Fibroblast of skin of back (primary cell): ENCODE measurements around the gene DNASE1.
A peak's percentile ranks its signal among the peaks of the same experiment; 100 is the strongest.

Source experiments
- DNase-seq: peaks from one replicate; pipeline ENCODE4 v3.0.0-alpha.2; 2013

The DNASE1 gene

DNA sequence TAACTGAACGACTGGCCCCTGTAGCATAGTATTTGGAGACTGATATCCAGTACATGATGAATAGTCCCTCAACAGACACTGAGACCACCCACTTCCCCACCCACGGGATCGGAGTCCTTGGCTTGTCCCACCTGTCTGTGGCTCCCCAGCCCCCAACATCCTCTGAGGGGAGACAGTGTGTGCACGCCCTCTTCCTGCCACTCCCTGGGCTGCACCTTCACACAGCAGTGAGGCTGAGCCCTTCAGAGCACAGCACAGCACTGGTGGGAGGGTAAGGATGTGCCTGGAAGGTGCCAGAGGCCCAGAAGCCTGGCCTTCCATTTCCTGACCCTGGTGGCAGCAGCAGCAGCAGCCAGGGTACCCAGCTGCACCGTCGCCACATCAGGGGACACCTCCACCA lies 11.0 kb downstream of the DNASE1 start:
- no peak for DNase-seq

DNA sequence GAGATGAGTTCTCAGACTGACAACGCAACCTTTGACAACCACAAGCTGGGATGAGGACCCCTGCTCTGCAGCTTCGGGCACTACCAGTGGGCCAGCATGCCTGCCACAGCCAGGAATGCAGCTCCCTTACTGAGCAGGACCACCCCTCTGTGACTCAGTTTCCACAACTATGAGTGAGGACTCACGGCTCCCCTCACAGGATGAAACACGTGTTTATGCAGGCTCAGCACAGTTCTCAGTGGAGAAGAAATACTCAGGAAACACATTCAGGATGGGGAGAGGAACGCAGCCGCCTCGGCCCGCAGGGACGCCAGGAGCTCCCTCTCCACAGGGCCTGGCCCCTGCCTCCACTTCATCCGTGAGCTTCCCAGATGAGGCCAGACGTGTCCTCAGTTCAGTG lies 14.1 kb downstream of the DNASE1 start:
- no peak for DNase-seq

DNA sequence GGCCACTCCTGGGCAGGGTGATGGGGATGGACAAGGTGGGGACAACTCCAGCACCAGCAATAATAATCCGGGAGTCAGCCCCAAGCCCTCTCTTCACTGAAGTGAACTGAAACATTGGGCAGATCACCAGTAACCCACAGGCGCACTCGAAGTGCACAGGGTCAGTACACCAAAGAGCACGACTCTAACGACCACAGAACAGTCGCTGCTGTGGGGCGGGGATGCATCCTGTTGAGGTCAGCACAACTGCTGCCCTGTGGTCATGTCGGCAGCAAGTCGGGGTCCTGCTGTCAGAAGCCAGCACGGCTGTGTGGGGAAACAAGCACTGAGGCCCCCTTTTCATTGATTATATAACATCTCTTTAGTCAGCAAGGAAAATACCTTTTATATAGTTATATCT lies 14.6 kb downstream of the DNASE1 start:
- no peak for DNase-seq

- no peak for DNase-seq
These were observed 16.2 kb downstream of the DNASE1 start for GRCh38 chr16:3670711-3671110.

DNA sequence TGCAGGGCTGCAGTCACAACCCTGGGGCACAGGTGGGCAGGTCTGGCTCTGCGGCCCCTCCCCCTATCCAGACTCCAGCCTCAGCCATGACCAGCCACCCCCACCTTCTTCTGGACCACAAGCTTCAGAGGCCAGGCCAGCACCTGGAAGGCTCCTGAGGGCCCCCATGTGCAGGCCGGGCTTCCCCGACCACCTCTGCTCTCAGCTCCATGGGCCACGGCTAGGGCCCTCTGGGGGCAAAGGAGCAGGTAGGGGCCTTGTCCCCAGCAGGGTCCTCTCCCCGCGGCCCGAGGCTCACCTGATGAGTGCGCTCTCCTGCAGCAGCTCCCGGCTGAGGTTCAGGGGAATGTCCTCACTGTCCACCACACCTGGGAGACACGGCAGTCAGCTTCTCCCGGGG lies 16.9 kb downstream of the DNASE1 start:
- DNase-seq: no peak

GRCh38 chr16:3672571-3673041 lies 18.1 kb downstream of the DNASE1 start:
- DNase-seq: no peak

- no peak for DNase-seq
These were observed 18.7 kb downstream of the DNASE1 start for GRCh38 chr16:3673201-3673600.

DNA sequence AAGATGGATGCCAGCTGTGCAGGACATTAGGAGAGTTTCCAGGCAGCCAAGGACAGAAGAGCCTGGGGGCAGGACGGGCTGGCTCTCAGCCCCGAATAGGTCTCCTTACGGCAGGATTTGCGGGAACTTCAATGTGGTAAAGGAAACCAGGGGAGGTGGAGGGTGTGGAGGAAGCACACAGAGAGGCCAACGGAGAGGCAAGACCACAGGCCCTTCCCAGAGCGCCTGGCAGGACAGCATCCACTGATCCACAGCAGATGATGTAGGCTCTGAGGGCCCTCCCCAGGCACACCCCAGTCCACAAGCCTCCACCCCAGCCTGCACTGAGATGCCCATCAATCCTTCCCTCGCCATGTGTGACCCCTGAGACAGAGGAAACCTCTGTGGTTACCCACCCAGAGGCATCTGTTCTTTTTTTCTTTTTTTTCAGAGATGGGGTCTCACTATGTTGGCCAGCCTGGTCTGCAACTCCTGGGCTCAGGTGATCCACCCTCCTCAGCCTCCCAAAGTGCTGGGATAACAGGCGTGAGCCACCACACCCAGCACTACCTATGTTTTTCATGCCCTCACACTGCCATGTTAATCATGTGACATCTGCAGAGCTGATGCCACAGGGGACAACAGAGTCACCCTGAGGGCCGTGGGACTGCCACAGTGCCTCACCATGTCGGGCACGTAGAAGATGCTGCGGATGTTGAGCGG lies 19.3 kb downstream of the DNASE1 start:
- no peak for DNase-seq

DNA sequence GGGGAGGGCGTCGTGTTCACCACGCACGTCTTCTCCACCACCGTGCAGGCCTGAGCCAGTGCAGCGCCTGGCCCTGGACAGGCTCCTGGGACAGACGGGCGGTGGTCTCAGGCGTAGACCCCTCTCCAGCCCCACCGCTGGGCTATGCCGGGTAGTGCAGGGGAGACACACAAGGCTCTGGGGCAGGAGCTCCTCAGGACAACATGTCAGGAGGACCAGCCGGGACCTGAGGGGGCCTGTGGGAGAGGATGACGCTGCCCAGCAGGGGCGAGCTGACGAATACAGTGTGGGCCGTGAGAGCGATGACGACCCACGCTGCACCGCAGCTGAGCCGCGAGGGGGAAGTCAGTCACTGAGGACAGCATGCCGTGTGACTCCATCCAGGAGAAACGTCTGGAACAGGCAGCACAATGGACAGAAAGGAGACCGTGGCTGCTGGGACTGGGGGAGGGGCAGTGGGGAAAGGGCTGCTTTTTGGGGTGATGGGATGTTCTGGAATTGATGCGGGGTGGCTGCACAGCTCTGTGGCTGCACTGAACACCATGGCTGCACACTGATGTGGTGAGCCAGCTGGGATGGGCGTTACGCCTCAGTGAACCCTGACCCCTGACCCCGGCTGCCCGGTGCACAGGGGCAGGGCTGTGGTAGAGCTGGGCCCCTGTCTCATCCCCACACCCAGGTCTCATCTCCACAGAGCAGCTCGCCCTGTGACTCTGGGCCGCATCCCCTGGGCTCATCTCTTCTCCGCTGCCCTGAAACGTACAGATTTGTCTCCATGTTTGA lies 20.2 kb downstream of the DNASE1 start:
- DNase-seq: no peak

- DNase-seq: no peak
These were observed 21.2 kb downstream of the DNASE1 start for GRCh38 chr16:3675601-3676130.

DNA sequence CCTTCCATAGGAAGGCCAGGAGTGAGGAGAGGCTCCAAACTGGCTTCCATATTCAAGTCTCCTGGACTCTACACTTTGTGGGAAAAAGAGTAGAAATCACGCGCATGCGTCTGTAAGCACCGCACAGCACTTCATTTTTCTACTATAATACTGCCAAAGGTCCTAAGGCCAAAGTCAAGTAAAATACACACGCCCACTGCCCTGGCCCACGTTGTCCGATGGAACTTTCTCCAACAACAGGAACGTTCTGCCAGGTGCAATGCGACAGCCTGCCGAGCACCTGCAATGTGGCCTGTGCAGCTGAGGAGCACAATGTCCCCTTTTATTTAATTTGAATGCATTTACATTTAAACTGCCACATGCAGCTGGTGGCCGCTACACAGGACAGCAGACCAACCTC lies 23.5 kb downstream of the DNASE1 start:
- DNase-seq: no peak

DNA sequence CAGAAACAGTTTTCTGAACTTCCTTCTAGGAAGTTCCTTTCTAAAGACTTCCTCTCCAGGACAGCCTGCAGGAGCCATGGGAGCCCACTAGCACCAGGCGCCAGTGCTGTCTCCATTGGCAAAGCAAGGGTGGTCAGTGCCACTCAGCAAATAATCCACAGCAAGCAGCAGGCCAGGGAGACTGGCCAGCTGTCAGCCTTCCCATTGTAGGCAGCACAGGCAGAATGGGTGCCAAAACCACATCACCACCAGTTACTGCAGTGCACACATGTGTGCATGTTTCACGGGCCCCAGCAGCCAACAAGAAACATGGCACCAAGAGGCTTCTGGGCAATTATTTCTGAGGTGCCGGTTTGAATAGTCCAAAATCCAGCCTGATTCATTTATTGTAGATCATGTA lies 26.7 kb downstream of the DNASE1 start:
- DNase-seq: no peak

GRCh38 chr16:3687021-3687420 lies 32.5 kb downstream of the DNASE1 start:
- no peak for DNase-seq

GRCh38 chr16:3687792-3688191 lies 33.3 kb downstream of the DNASE1 start:
- no peak for DNase-seq

DNA sequence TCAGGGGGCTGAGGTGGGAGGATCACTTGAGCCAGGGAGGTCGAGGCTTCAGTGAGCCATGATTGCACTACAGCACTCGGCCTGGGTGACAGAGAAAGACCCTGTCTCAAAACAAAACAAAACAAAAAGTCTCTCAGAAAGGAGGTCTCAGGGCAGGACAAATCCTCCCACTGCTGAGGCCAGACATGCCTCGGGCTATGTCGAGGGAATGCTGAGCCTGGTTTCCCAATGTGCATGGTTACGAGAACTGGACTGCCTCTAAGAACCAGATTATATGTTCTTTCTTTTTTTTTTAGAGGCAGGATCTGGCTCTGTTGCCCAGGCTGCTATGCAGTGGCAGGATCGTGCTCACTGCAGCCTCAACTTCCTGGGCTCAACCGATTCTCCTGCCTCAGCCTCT lies 35.2 kb downstream of the DNASE1 start:
- DNase-seq: no peak

- DNase-seq: peak; percentile 94
These were observed 36.0 kb downstream of the DNASE1 start for GRCh38 chr16:3690470-3690928.

- DNase-seq: peak; percentile 60
These were observed 36.7 kb downstream of the DNASE1 start for GRCh38 chr16:3690980-3691720.

DNA sequence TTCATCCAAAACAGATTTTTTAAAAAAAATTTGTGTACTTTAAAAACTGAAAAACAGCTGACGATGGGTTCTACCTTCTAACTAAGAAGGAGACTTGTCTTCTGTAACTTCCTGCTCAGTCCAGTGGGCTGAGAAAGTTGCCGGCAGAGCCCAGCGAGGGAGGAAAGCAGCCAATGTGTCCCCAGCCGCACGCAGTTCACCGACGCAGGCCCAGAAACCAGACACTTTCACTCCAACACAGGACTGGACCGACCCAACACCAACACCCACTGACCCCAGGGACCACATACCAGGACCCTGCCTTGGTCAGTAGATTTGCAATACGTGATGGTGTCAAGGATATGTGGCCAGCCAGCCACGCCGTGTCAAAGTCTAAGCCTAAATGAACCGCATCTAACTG lies 37.3 kb downstream of the DNASE1 start:
- DNase-seq: no peak

DNA sequence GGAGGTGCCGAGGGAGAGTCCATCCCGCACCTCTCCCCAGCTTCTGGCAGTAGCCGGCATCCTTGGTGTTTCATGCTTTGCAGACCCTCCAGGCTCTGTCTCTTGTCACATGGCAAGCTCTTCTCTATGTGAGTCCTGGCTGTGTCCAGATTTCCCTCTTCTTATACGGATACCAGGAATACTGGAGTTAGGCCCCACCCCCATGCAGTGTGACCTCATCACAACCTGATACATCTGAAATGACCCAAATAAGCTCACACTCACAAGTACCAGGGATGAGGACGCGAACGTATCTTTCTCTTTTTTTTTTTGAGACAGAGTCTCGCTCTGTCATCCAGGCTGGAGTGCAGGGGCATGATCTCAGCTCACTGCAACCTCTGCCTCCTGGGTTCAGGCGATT lies 39.6 kb downstream of the DNASE1 start:
- no peak for DNase-seq

DNA sequence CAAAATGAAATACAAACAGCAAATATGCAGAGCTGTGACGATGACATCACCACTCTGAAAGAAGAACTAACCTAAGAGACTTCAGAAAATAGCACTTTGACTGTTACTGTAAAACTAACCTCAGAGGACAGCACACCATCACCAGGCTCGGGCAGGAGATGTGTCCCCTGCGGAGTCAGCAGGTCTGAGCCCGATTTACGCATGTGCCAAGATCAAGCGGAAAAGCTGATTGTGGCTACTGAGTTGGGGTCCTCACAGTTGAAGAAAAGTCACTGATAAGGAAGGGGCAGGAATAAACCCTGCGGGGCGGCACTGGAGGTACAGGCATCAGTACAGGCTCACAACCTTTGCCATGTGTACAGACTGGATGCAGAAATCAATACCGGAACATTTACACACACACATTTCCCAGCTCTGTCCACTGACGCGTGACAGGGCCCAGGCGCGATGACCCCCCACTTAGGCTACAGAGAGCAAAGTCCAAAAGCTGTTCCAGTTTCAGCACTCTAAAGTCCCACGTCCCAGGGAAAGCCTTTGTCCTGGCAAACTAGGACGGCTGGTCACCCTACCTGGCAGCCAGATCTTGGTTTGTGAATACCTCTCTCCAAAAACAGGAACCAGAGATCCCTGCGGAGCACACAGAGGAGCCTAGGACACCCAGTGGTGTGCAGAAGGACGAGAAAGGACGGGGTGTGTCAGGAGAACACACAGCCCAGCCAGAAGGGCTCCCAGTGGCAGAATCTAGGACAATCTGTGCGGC lies 41.3 kb downstream of the DNASE1 start:
- no peak for DNase-seq

- DNase-seq: peak; percentile 68
These were observed 42.1 kb downstream of the DNASE1 start for GRCh38 chr16:3696425-3697218.
